Osteoblast (primary cell): ENCODE results near the gene SLC35A4. TPM values are rescaled to one million over a fixed set of nuclear protein-coding genes. Genes with fewer than 3 reads are reported as not detected.

Experiments used
- DNase-seq: peaks from one replicate; pipeline ENCODE4 v3.0.0; 2011; ENCODE audit warnings: low spot score, mixed read lengths; ENCODE audit not compliant: insufficient read length; ENCODE audit errors: missing footprints
- H2AFZ ChIP-seq: 2 replicates; pipeline ENCODE4 v1.6.0; 2011; ENCODE audit warnings: mild to moderate bottlenecking, low read length
- H3K27ac ChIP-seq: 2 replicates; pipeline ENCODE4 v1.5.1; 2011; ENCODE audit warnings: mild to moderate bottlenecking, low read depth, low read length, moderate library complexity
- H3K27me3 ChIP-seq: 2 replicates; pipeline ENCODE4 v1.6.0; 2012; ENCODE audit warnings: mild to moderate bottlenecking, control low read depth, inconsistent platforms, low read length, moderate library complexity; ENCODE audit not compliant: insufficient read depth
- H3K36me3 ChIP-seq: 2 replicates; pipeline ENCODE4 v1.5.1; 2011; ENCODE audit warnings: mild to moderate bottlenecking, low read length, control low read depth, moderate library complexity; ENCODE audit not compliant: insufficient read depth
- H3K4me1 ChIP-seq: 2 replicates; pipeline ENCODE4 v1.5.1; 2011; ENCODE audit warnings: mild to moderate bottlenecking, low read length, control low read depth, moderate library complexity; ENCODE audit not compliant: insufficient read depth
- H3K4me2 ChIP-seq: 2 replicates; pipeline ENCODE4 v1.6.0; 2011; ENCODE audit warnings: mild to moderate bottlenecking, low read length; ENCODE audit not compliant: insufficient read depth
- H3K4me3 ChIP-seq: fragments of 200-600 bp; sonication (generic); 3 replicates; pipeline ENCODE4 v1.5.1; 2012; ENCODE audit warnings: mild to moderate bottlenecking, low read length, inconsistent platforms; ENCODE audit not compliant: insufficient read depth
- H3K79me2 ChIP-seq: 2 replicates; pipeline ENCODE4 v1.6.0; 2012; ENCODE audit warnings: mild to moderate bottlenecking, low read length, control low read depth, inconsistent platforms; ENCODE audit not compliant: insufficient read depth
- H3K9me3 ChIP-seq: 2 replicates; pipeline ENCODE4 v1.5.1; 2011; ENCODE audit warnings: low read depth, low read length, control low read depth
- H4K20me1 ChIP-seq: 2 replicates; pipeline ENCODE4 v1.6.0; 2012; ENCODE audit warnings: mild to moderate bottlenecking, low read length, control low read depth; ENCODE audit not compliant: insufficient read depth
- small RNA-seq: library from RNA; depleted of rRNA; stranded (forward); fragments of <200 nt; gene quantifications from one replicate; pipeline ENCODE3, GENCODE V24; 2012
- total RNA-seq: library from RNA; depleted of rRNA; stranded (reverse); fragments of >200 nt; gene quantifications from 2 replicates; pipeline ENCODE4 v1.2.3, GENCODE V29; 2012
- TF ChIP-seq, protein P1 (sequence below): IDR thresholded peaks from 2 replicates; pipeline ENCODE4 v1.5.1; 2011; ENCODE audit warnings: mild to moderate bottlenecking, low read depth, low read length, moderate library complexity; ENCODE audit errors: extremely low read depth

SLC35A4 gene
- total RNA-seq, 1 donor: 20.6 TPM

DNA sequence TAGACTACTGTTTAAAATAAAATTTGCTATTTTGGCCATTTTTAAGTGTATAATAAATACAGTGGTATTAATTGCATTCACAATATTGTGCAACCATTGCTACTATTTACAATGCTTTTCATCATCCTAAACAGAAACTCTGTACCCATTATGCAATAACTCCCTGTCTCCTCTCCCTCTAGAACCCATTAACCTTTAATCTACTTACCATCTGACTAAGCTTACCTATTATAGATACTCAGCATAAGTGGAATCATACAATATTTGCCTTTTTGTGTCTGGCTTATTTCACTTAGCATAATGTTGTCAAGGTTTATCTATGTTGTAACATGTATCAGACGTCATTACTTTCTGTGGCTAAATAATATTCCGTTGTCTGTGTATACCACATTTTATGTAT is 42.4 kb downstream of the SLC35A4 start:
- no peaks in the 10 kb centered on the region for H3K9me3 ChIP-seq
- no peak for DNase-seq
- H4K20me1 ChIP-seq: no peaks in the 10 kb centered on the region
- H3K27ac ChIP-seq: no peak overlapping the region
- TF ChIP-seq, protein P1, sequence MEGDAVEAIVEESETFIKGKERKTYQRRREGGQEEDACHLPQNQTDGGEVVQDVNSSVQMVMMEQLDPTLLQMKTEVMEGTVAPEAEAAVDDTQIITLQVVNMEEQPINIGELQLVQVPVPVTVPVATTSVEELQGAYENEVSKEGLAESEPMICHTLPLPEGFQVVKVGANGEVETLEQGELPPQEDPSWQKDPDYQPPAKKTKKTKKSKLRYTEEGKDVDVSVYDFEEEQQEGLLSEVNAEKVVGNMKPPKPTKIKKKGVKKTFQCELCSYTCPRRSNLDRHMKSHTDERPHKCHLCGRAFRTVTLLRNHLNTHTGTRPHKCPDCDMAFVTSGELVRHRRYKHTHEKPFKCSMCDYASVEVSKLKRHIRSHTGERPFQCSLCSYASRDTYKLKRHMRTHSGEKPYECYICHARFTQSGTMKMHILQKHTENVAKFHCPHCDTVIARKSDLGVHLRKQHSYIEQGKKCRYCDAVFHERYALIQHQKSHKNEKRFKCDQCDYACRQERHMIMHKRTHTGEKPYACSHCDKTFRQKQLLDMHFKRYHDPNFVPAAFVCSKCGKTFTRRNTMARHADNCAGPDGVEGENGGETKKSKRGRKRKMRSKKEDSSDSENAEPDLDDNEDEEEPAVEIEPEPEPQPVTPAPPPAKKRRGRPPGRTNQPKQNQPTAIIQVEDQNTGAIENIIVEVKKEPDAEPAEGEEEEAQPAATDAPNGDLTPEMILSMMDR: no peak
- no peak overlapping the region for H3K4me2 ChIP-seq
- peaks cover 17% of the 10 kb centered on the region for H3K4me1 ChIP-seq
- H3K4me3 ChIP-seq: no peak overlapping the region
- H3K79me2 ChIP-seq: no peaks in the 10 kb centered on the region
- no peaks in the 10 kb centered on the region for H3K27me3 ChIP-seq
- H3K36me3 ChIP-seq: no peaks in the 10 kb centered on the region
- no peak overlapping the region for H2AFZ ChIP-seq

DNA sequence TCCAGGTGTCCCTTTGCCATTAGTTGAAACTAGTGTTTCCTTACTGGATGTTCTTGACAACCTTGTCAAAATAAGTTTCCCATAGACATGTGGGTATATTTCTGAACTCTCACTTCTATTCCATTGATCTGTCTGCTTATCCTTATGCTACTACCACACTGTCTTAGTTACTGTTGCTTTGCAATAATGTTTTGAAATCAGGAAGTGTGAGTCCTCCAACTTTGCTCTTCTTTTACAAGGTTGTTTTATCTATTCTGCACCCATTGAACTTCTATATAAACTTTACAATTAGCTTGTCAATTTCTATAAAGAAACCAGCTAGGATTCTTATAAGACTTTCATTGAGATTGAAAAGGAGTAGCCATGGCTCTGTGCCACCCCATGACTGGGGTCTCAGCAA is 44.1 kb downstream of the SLC35A4 start:
- Histone ChIP-seq H3K4me2 (no peak overlapping the region), H2AFZ (peak overlapping the region; percentile 60), H3K4me1 (peaks cover 18% of the 10 kb centered on the region), H3K4me3 (no peak overlapping the region), H3K9me3 (no peaks in the 10 kb centered on the region), H3K27me3 (no peaks in the 10 kb centered on the region), H3K36me3 (no peaks in the 10 kb centered on the region), H4K20me1 (no peaks in the 10 kb centered on the region), H3K27ac (no peak overlapping the region), H3K79me2 (no peaks in the 10 kb centered on the region)
- TF ChIP-seq, protein P1: no peak
- no peak for DNase-seq

DNA sequence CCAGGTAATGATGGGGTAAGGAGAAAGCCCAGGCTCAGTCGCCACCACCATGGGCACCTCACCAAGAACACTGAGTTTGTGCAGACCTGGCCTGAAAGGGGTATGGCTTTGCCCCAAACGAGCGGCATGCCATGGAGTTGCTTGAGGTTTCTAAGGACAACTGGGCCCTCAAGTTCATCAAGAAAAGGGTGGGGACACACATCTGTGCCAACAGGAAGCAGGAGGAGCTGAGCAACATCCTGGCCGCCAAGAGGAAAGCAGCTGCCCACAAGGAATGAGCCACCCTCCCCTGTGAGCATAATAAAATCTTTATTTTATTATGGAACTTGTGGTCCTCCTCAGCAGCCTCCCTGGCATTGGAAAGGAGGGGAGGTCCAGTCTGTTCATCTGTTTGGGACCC is 44.5 kb downstream of the SLC35A4 start:
- Histone ChIP-seq H3K4me3 (no peak overlapping the region), H3K27me3 (no peaks in the 10 kb centered on the region), H3K36me3 (no peaks in the 10 kb centered on the region), H3K4me2 (peak overlapping the region; percentile 24), H3K4me1 (peaks cover 18% of the 10 kb centered on the region), H4K20me1 (no peaks in the 10 kb centered on the region), H2AFZ (peak overlapping the region; percentile 60), H3K27ac (no peak overlapping the region), H3K79me2 (no peaks in the 10 kb centered on the region), H3K9me3 (no peaks in the 10 kb centered on the region)
- TF ChIP-seq, protein P1: no peak
- DNase-seq: peak; percentile 50

DNA sequence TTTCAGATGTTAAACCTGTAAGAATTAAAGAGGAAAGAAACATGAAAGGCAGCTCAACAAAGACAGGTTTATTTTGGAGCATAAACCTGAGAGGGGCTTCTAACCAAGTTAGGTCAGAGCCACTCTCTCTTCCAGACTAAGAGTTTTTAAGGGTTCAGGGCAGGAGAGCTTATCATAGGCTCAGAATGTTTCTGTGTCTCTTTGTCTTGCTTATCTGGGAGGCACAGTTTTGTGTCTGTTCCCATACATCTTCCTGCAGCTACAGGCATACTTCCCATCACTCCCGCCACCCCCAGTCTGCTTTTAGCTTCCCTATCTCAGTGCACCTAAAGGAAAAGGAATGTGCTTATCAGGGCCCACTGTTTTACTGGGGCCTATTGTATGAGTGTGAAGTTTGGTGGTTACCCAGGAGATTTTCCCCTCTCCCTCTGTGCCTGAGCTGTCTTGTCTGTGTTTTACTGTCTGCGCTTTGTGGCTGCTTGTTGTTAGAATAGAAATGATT is 46.4 kb downstream of the SLC35A4 start:
- Histone ChIP-seq H3K27me3 (no peaks in the 10 kb centered on the region), H4K20me1 (no peaks in the 10 kb centered on the region), H2AFZ (no peak overlapping the region), H3K27ac (peak overlapping the region; percentile 38), H3K36me3 (no peaks in the 10 kb centered on the region), H3K79me2 (no peaks in the 10 kb centered on the region), H3K4me3 (no peak overlapping the region), H3K9me3 (no peaks in the 10 kb centered on the region), H3K4me2 (no peak overlapping the region), H3K4me1 (peaks cover 18% of the 10 kb centered on the region)
- TF ChIP-seq, protein P1: no peak
- no peak for DNase-seq

Small RNAs within 50 kb of the gene (small RNA-seq; reads per million reads assigned to genes)
- not detected for gene RF00279
- not detected for gene RF00443

Other genes starting within 250 kb of the SLC35A4 start
- gene HBEGF, start 218.2 kb upstream of the SLC35A4 start, total RNA-seq: 1.8 and 2.5 TPM in 2 replicates
- gene SLC4A9, start 204.6 kb upstream of the SLC35A4 start, total RNA-seq: not detected in 2 replicates
- 81.1 and 87.8 TPM in 2 replicates for gene ANKHD1, start 163.0 kb upstream of the SLC35A4 start, total RNA-seq
- 3.8 and 4.7 TPM in 2 replicates for gene EIF4EBP3, start 17.2 kb upstream of the SLC35A4 start, total RNA-seq
- 28.2 and 35.7 TPM in 2 replicates for gene SRA1, start 7.4 kb upstream of the SLC35A4 start, total RNA-seq
- gene APBB3, start 230 bp upstream of the SLC35A4 start, total RNA-seq: 19.7 and 24.2 TPM in 2 replicates
- gene CD14, start 68.3 kb downstream of the SLC35A4 start, total RNA-seq: 1.8 and 4.0 TPM in 2 replicates
- 8.3 and 8.5 TPM in 2 replicates for gene TMCO6, start 74.6 kb downstream of the SLC35A4 start, total RNA-seq
- 29.7 and 30.6 TPM in 2 replicates for gene NDUFA2, start 82.8 kb downstream of the SLC35A4 start, total RNA-seq
- gene IK, start 83.0 kb downstream of the SLC35A4 start, total RNA-seq: 70.1 and 84.3 TPM in 2 replicates
- gene WDR55, start 100.1 kb downstream of the SLC35A4 start, total RNA-seq: 30.8 and 32.1 TPM in 2 replicates
- gene DND1, start 108.7 kb downstream of the SLC35A4 start, total RNA-seq: 0.59 TPM in 1 of 2 replicates, not detected in the other
- gene HARS1, start 126.5 kb downstream of the SLC35A4 start, total RNA-seq: 41.3 and 41.6 TPM in 2 replicates
- 28.6 and 31.5 TPM in 2 replicates for gene HARS2, start 126.6 kb downstream of the SLC35A4 start, total RNA-seq
- gene ZMAT2, start 135.6 kb downstream of the SLC35A4 start, total RNA-seq: 31.8 and 33.9 TPM in 2 replicates
- gene PCDHA1, start 221.3 kb downstream of the SLC35A4 start, total RNA-seq: not detected in 2 replicates
- under 0.01 and 0.29 TPM in 2 replicates for gene PCDHA2, start 230.0 kb downstream of the SLC35A4 start, total RNA-seq
- gene PCDHA3, start 236.2 kb downstream of the SLC35A4 start, total RNA-seq: 0.36 and 0.59 TPM in 2 replicates
- gene PCDHA4, start 242.2 kb downstream of the SLC35A4 start, total RNA-seq: 0.72 and 0.88 TPM in 2 replicates